Measurements from ENCODE around the gene STARD13.

STARD13 gene

GRCh38 chr13:33128134-33128533, 157.4 kb downstream of the STARD13 start:
- no peak overlapping the region for H3K27ac ChIP-seq (ENCODE audit: low read depth, low read length)
- H3K36me3 ChIP-seq (ENCODE audit: low read length) = no peaks in the 10 kb centered on the region
- no peak overlapping the region for H3K9ac ChIP-seq (ENCODE audit: low read length)
- no peak overlapping the region for H3K4me3 ChIP-seq (ENCODE audit: insufficient read depth, low read length, poor library complexity, severe bottlenecking)
- no peak overlapping the region for H3K4me2 ChIP-seq (ENCODE audit: low read depth, low read length, poor library complexity, severe bottlenecking)
- H3F3A ChIP-seq (ENCODE audit: insufficient read depth) = no peaks in the 10 kb centered on the region
- no peaks in the 10 kb centered on the region for H3K79me2 ChIP-seq (ENCODE audit: insufficient read depth, low read length)
- no peaks in the 10 kb centered on the region for H3K27me3 ChIP-seq (ENCODE audit: low read length)
- TF ChIP-seq EZH2phosphoT487 (conservative IDR thresholded peaks at IDR 0.05; ENCODE audit: low read length) (no peak), CTCF (IDR thresholded peaks at IDR 0.05; ENCODE audit: insufficient read depth, low read length, poor library complexity, severe bottlenecking) (no peak)
- no peak overlapping the region for H2AFZ ChIP-seq (ENCODE audit: low read depth, low read length, severe bottlenecking)
- no peaks in the 10 kb centered on the region for H4K20me1 ChIP-seq (ENCODE audit: low read depth, low read length)
- H3K9me2 ChIP-seq (replicated peaks; ENCODE audit: insufficient read depth, low read length) = no peaks in the 10 kb centered on the region
- H3K9me3 ChIP-seq (ENCODE audit: insufficient read depth, low read length) = no peaks in the 10 kb centered on the region

- H3K79me2 ChIP-seq (ENCODE audit: insufficient read depth, low read length) = no peaks in the 10 kb centered on the region
- H3F3A ChIP-seq (ENCODE audit: insufficient read depth) = no peaks in the 10 kb centered on the region
- H3K4me2 ChIP-seq (ENCODE audit: low read depth, low read length, poor library complexity, severe bottlenecking) = no peak overlapping the region
- no peaks in the 10 kb centered on the region for H4K20me1 ChIP-seq (ENCODE audit: low read depth, low read length)
- no peak overlapping the region for H3K27ac ChIP-seq (ENCODE audit: low read depth, low read length)
- no peaks in the 10 kb centered on the region for H3K9me3 ChIP-seq (ENCODE audit: insufficient read depth, low read length)
- no peak overlapping the region for H3K9ac ChIP-seq (ENCODE audit: low read length)
- H2AFZ ChIP-seq (ENCODE audit: low read depth, low read length, severe bottlenecking) = no peak overlapping the region
- H3K4me3 ChIP-seq (ENCODE audit: insufficient read depth, low read length, poor library complexity, severe bottlenecking) = no peak overlapping the region
- H3K9me2 ChIP-seq (replicated peaks; ENCODE audit: insufficient read depth, low read length) = no peaks in the 10 kb centered on the region
- no peaks in the 10 kb centered on the region for H3K36me3 ChIP-seq (ENCODE audit: low read length)
- TF ChIP-seq CTCF (IDR thresholded peaks at IDR 0.05; ENCODE audit: insufficient read depth, low read length, poor library complexity, severe bottlenecking) (no peak), EZH2phosphoT487 (conservative IDR thresholded peaks at IDR 0.05; ENCODE audit: low read length) (no peak)
- no peaks in the 10 kb centered on the region for H3K27me3 ChIP-seq (ENCODE audit: low read length)
These were observed 158.5 kb downstream of the STARD13 start for GRCh38 chr13:33127009-33127551.

GRCh38 chr13:33125821-33126570, 159.6 kb downstream of the STARD13 start:
- Histone ChIP-seq H3K9ac (ENCODE audit: low read length) (no peak overlapping the region), H3K36me3 (ENCODE audit: low read length) (no peaks in the 10 kb centered on the region), H3K27ac (ENCODE audit: low read depth, low read length) (no peak overlapping the region), H3K9me2 (replicated peaks; ENCODE audit: insufficient read depth, low read length) (no peaks in the 10 kb centered on the region), H3K27me3 (ENCODE audit: low read length) (no peaks in the 10 kb centered on the region), H2AFZ (ENCODE audit: low read depth, low read length, severe bottlenecking) (no peak overlapping the region), H3K4me3 (ENCODE audit: insufficient read depth, low read length, poor library complexity, severe bottlenecking) (no peak overlapping the region), H3K9me3 (ENCODE audit: insufficient read depth, low read length) (no peaks in the 10 kb centered on the region), H3K4me2 (ENCODE audit: low read depth, low read length, poor library complexity, severe bottlenecking) (no peak overlapping the region), H3K79me2 (ENCODE audit: insufficient read depth, low read length) (no peaks in the 10 kb centered on the region), H3F3A (ENCODE audit: insufficient read depth) (no peaks in the 10 kb centered on the region), H4K20me1 (ENCODE audit: low read depth, low read length) (no peaks in the 10 kb centered on the region)
- TF ChIP-seq CTCF (IDR thresholded peaks at IDR 0.05; ENCODE audit: insufficient read depth, low read length, poor library complexity, severe bottlenecking) (no peak), EZH2phosphoT487 (conservative IDR thresholded peaks at IDR 0.05; ENCODE audit: low read length) (no peak)
